Measurements from ENCODE around the gene REXO5.

GRCh38 chr16:20867585-20867984 is 61.3 kb downstream of the REXO5 start:
- TF ChIP-seq CTCF (IDR thresholded peaks at IDR 0.05) (no peak), EP300 (IDR thresholded peaks at IDR 0.05) (no peak)

All from stomach (tissue), 4 donors.